ELR (cell line): ENCODE results near the gene SLFN12.
A peak's percentile ranks its signal among the peaks of the same experiment; 100 is the strongest.
"Not testable (repeated sequence)": the region's sequence is repeated elsewhere in the genome, so short reads cannot be mapped to it uniquely, and the experiment has no call there.

Source experiments
- DNase-seq: peaks from one replicate; pipeline ENCODE4 v3.0.0-alpha.2; 2015; ENCODE audit warnings: low read depth

Gene SLFN12

GRCh38 chr17:35432176-35433074 lies at the start of gene SLFN12:
Gene SLFN12, minus strand, starts transcription at chr17:35432500. Its CDS starts 9,472 bp downstream, at chr17:35423028.
- peak; percentile 96 for DNase-seq

GRCh38 chr17:35479271-35479670 lies 47.0 kb upstream of the SLFN12 start:
- DNase-seq = no peak

GRCh38 chr17:35477248-35477647 lies 44.9 kb upstream of the SLFN12 start:
- DNase-seq = no peak

DNA sequence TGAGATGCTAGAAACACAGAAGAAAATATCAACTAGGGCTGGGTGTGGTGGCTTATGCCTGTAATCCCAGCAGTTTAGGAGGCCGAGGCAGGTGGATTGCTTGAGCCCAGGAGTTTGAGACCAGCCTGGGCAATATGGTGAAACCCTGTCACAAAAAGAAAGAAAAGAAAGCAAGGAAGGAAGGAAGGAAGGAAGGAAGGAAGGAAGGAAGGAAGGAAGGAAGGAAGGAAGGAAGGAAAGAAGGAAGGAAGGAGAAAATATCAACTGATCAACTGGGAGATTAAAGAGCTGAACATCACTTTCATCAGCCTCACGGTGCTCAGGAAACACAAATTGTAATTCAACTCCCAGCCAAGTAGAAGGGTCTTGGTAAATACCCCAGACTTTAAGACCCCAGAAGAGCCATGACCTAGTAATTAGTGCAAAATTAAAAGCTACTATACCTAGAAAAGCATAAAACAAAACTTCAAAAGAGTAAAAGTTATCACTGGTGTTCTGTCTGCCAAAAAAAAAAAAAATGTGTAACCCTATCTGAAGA lies 44.1 kb upstream of the SLFN12 start:
- no peak for DNase-seq

DNA sequence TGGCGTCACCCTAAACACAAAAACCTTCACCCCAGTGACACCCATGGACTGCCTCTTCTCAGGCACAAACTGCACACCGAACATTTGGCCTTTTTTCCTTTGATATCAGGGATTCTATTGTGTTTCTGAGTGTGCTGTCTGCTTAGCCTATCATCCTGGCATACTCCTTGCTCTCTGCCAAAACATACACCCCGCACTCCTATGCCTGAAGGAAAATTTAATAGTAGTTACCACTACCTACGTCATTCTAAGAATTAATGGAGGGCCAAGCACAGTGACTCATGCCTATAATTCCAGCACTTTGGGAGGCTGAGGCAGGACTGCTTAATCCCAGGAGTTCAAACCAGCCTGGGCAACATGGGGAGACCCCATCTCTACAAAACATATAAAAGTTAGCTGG lies 36.2 kb upstream of the SLFN12 start:
- DNase-seq = no peak

DNA sequence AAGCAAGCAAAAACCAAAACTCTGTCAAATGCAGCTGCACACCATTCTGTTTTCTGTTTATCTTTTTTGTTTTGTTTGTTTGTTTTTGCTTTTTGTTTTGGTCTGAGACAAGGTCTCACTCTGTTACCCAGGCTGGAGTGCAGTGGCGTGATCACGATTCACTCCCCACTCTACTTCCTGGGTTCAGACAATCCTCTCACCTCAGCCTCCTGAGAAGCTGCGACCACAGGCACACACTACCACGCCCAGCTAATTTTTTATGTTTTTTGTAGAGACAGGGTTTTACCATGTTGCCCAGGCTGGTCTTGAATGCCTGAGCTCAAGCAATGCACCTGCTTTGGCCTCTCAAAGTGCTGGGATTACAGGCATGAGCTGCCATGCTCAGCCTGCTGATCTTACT lies 35.5 kb upstream of the SLFN12 start:
- no peak for DNase-seq

- no peak for DNase-seq
These were observed 28.1 kb upstream of the SLFN12 start for GRCh38 chr17:35460354-35460851.

- not testable (repeated sequence) for DNase-seq
These were observed 21.7 kb upstream of the SLFN12 start for GRCh38 chr17:35454035-35454434.

- no peak for DNase-seq
These were observed 20.9 kb upstream of the SLFN12 start for GRCh38 chr17:35453171-35453570.

GRCh38 chr17:35449371-35449931 lies 17.2 kb upstream of the SLFN12 start:
- peak; percentile 19 for DNase-seq

GRCh38 chr17:35448899-35449227 lies 16.6 kb upstream of the SLFN12 start:
- DNase-seq = no peak

- peak; percentile 69 for DNase-seq
These were observed 16.1 kb upstream of the SLFN12 start, which contains the start of gene SLFN13 for GRCh38 chr17:35448214-35448898. Gene SLFN13, minus strand, starts transcription at chr17:35448766. Its CDS starts 3,086 bp downstream, at chr17:35445680.

DNA sequence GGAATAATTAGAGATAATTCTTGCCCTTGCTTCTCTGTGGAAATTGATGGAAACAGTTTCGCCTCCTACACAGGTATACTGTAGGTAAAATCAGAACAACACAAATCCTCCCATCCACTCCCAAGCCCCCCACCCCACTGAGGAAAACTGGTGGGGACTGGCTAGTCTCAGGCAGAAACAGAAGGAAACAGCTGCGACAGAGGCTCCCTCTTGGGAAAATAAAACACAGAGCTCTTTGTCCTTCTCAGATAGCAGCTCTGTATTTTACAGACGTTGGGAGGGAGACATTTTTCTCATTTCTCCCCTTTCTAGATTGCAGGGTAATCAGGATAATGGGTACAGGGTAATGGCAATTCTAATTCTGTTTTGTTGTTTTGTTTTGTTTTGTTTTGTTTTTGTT lies 15.2 kb upstream of the SLFN12 start:
- no peak for DNase-seq

DNA sequence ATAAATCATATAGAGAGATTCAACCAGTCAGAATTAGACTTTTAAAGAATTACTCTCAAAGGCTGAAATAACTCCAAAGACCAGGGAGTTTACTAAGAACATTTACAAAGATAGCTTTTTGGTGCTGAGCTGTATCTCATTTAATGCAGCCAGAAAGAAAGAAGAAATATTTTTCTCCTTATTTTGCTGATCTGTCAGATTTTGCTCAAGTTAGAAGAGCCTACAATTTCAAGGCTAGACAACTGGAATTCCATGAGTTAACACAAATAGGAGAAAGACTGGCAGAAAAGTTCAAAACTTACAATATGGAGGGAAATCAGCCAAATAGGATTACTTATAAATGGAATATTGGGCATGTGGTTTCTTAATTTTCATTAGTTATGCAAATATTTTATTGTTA lies 6.1 kb upstream of the SLFN12 start:
- no peak for DNase-seq

DNA sequence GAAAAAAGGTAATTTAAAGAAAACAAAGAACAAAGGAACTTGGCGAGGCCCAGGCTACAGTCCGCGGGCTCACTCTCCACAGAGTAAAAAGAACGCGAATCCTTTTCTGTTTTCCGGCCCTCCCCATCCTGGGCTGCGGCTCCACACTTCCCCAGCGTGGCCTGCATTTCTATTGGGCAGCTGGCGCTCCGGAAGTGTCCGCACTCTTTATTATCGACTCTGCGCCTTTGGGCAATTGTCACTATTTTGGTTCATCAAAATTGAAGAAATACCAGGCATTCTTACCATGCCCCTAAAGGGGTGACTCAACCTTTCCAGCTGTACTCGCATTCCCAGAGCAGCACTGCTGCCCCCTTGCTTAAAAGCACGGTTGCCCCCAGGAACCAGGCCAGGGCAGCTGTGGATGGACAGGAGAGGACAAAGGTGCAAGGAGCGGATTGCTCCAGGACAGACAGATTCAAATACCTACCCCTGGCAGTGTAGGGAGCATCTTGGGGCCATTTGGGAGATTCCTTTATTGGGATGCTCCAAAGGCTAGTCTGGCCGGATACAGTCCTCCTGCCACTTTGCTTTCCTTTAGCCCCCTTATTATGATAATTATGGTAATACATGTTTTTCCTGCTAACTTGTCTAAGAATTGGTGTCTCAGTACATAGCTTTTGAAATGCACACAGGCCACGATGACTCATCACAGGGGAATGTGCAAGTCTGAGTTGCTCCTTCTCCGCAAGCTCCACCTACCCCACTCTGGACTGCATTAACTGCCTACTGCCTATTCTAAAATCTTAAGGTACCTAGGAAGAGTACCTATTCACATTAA lies 985 bp upstream of the SLFN12 start:
- peak; percentile 99 for DNase-seq

GRCh38 chr17:35429702-35430101 lies 2.6 kb downstream of the SLFN12 start:
- DNase-seq = no peak

GRCh38 chr17:35428229-35428628 lies 4.1 kb downstream of the SLFN12 start:
- no peak for DNase-seq

- DNase-seq = peak; percentile 46
These were observed 8.5 kb downstream of the SLFN12 start for GRCh38 chr17:35423761-35424160.

GRCh38 chr17:35421069-35421468 lies 11.2 kb downstream of the SLFN12 start:
- not testable (repeated sequence) for DNase-seq

DNA sequence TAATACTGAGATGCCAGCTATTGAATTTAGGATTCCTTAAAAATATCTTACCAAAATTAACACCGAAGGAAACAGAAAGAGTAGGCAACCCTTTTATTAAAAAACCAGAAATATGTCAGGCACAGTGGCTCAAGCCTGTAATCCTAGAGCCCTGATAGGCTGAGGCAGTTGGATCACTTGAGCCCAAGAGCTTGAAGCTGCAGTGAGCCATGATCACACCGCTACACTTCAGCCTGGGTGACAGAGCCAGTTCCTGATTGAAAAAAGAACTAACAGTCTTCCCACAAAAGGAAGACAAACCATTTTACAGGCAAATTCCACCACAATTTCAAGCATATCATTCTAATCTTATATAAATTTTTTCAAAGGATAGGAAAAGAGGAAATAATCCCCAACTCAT lies 15.6 kb downstream of the SLFN12 start:
- DNase-seq = no peak

DNA sequence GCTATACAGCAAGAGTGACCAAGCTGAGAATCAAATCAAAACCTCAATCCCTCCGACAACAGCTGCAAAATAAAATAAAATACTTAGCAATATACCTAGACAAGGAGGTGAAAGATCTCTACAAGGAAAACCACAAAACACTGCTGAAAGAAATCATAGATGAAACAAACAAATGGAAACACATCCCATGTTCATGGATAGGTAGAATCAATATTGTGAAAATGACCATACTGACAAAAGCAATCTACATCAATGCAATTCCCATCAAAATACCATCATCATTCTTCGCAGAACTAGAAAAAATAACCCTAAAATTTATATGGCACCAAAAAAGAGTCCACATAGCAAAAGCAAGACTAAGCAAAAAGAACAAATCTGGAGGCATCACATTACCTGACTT lies 17.6 kb downstream of the SLFN12 start:
- not testable (repeated sequence) for DNase-seq

DNA sequence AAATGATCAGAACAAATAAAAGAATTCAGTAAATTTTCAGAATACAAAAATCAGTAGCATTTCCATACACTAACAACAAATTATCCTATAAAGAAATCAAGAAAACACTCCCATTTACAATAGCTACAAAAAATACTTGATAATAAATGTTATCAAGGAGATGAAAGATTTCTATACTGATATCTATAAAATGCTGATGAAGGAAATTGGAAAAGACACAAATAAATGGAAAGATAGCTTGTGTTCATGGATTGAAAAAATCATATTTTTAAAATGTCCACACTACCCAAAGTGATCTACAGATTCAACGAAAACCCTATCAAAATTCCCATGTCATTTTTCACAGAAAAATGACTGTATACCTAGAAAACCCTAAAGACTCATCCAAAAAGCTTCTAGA lies 18.1 kb downstream of the SLFN12 start:
- no peak for DNase-seq
